Measurements from ENCODE around the gene CPB2. TPM values are rescaled to one million over a fixed set of nuclear protein-coding genes. Genes with fewer than 3 reads are reported as not detected.

Gene CPB2
- not detected for total RNA-seq

GRCh38 chr13:46104868-46105267, at the start of gene CPB2:
CPB2 (minus strand) TSS chr13:46105033; CDS start chr13:46105009, 24 bp downstream.
- peaks cover 0 to 4% of the 10 kb centered on the region in 2 donors for H3K9me3 Mint-ChIP-seq
- H3K36me3 Mint-ChIP-seq: no peaks in the 10 kb centered on the region
- ATAC-seq: no peak
- H3K27ac Mint-ChIP-seq: no peak within 1 kb of the TSS
- DNase-seq (ENCODE audit: low spot score in 2 of 2): no peak

GRCh38 chr13:46154136-46154801, 49.4 kb upstream of the CPB2 start:
- H3K36me3 Mint-ChIP-seq: peaks cover 35 to 75% of the 10 kb centered on the region in 2 donors
- H3K27ac Mint-ChIP-seq: peak overlapping the region; percentile 85 to 92
- DNase-seq (ENCODE audit: low spot score in 2 of 2) (no peak), ATAC-seq (no peak)
- H3K9me3 Mint-ChIP-seq: no peaks in the 10 kb centered on the region

GRCh38 chr13:46152627-46153328, 47.9 kb upstream of the CPB2 start:
- DNase-seq (ENCODE audit: low spot score in 2 of 2) (no peak), ATAC-seq (peak; percentile 51 to 58)
- Mint-ChIP-seq H3K9me3 (no peaks in the 10 kb centered on the region), H3K36me3 (peaks cover 28 to 73% of the 10 kb centered on the region in 2 donors), H3K27ac (peak overlapping the region; percentile 76 to 92)

- no peak for DNase-seq (ENCODE audit: low spot score in 2 of 2)
- Mint-ChIP-seq H3K36me3 (peaks cover 31 to 74% of the 10 kb centered on the region in 2 donors), H3K9me3 (no peaks in the 10 kb centered on the region), H3K27ac (peak overlapping the region; percentile 69 to 92)
- peak in 1 of 2 donors; percentile 8 for ATAC-seq
Measured at GRCh38 chr13:46150134-46150693, 45.4 kb upstream of the CPB2 start.

GRCh38 chr13:46149272-46150133, 44.7 kb upstream of the CPB2 start:
- ATAC-seq (peak; percentile 84 to 94), DNase-seq (ENCODE audit: low spot score in 2 of 2) (no peak)
- H3K27ac Mint-ChIP-seq: peak overlapping the region; percentile 69 to 92
- H3K36me3 Mint-ChIP-seq: peaks cover 35 to 74% of the 10 kb centered on the region in 2 donors
- no peaks in the 10 kb centered on the region for H3K9me3 Mint-ChIP-seq

- Mint-ChIP-seq H3K36me3 (peaks cover 26 to 66% of the 10 kb centered on the region in 2 donors), H3K27ac (peak overlapping the region in 1 of 2 donors; percentile 32), H3K9me3 (no peaks in the 10 kb centered on the region)
- DNase-seq (ENCODE audit: low spot score in 2 of 2): no peak
- ATAC-seq: no peak
Measured at GRCh38 chr13:46146898-46147297, 42.1 kb upstream of the CPB2 start.

GRCh38 chr13:46145950-46146349, 41.1 kb upstream of the CPB2 start:
- Mint-ChIP-seq H3K27ac (peak overlapping the region in 1 of 2 donors; percentile 81), H3K36me3 (peaks cover 25 to 68% of the 10 kb centered on the region in 2 donors), H3K9me3 (no peaks in the 10 kb centered on the region)
- ATAC-seq (no peak), DNase-seq (ENCODE audit: low spot score in 2 of 2) (no peak)

GRCh38 chr13:46145135-46145534, 40.3 kb upstream of the CPB2 start:
- ATAC-seq: no peak
- no peaks in the 10 kb centered on the region for H3K9me3 Mint-ChIP-seq
- H3K36me3 Mint-ChIP-seq: peaks cover 25 to 68% of the 10 kb centered on the region in 2 donors
- DNase-seq (ENCODE audit: low spot score in 2 of 2): no peak
- peak overlapping the region; percentile 50 to 63 for H3K27ac Mint-ChIP-seq

GRCh38 chr13:46143184-46143701, 38.4 kb upstream of the CPB2 start:
- DNase-seq (ENCODE audit: low spot score in 2 of 2): no peak
- peak in 1 of 2 donors; percentile 34 for ATAC-seq
- Mint-ChIP-seq H3K9me3 (no peaks in the 10 kb centered on the region), H3K36me3 (peaks cover 19 to 60% of the 10 kb centered on the region in 2 donors), H3K27ac (peak overlapping the region in 1 of 2 donors; percentile 72)

- Mint-ChIP-seq H3K9me3 (no peaks in the 10 kb centered on the region), H3K36me3 (peaks cover 19 to 57% of the 10 kb centered on the region in 2 donors), H3K27ac (peak overlapping the region in 1 of 2 donors; percentile 72)
- DNase-seq (ENCODE audit: low spot score in 2 of 2): no peak
- ATAC-seq: no peak
Measured at GRCh38 chr13:46142776-46143175, 37.9 kb upstream of the CPB2 start.

- DNase-seq (ENCODE audit: low spot score in 2 of 2) (no peak), ATAC-seq (peak in 1 of 2 donors; percentile 52)
- Mint-ChIP-seq H3K36me3 (peaks cover 14 to 62% of the 10 kb centered on the region in 2 donors), H3K9me3 (no peaks in the 10 kb centered on the region), H3K27ac (peak overlapping the region; percentile 72 to 85)
Measured at GRCh38 chr13:46140044-46140443, 35.2 kb upstream of the CPB2 start.

- Mint-ChIP-seq H3K27ac (peak overlapping the region; percentile 39 to 92), H3K9me3 (no peaks in the 10 kb centered on the region), H3K36me3 (peaks cover 2 to 59% of the 10 kb centered on the region in 2 donors)
- ATAC-seq (no peak), DNase-seq (ENCODE audit: low spot score in 2 of 2) (no peak)
Measured at GRCh38 chr13:46137627-46138317, 32.9 kb upstream of the CPB2 start.

GRCh38 chr13:46136688-46137087, 31.9 kb upstream of the CPB2 start:
- DNase-seq (ENCODE audit: low spot score in 2 of 2) (no peak), ATAC-seq (no peak)
- H3K9me3 Mint-ChIP-seq: no peaks in the 10 kb centered on the region
- peak overlapping the region; percentile 47 to 55 for H3K27ac Mint-ChIP-seq
- H3K36me3 Mint-ChIP-seq: peaks cover 6 to 54% of the 10 kb centered on the region in 2 donors

GRCh38 chr13:46134961-46135522, 30.2 kb upstream of the CPB2 start:
- H3K27ac Mint-ChIP-seq: peak overlapping the region; percentile 55 to 93
- peak; percentile 16 to 31 for ATAC-seq
- DNase-seq (ENCODE audit: low spot score in 2 of 2): no peak
- peaks cover 11 to 47% of the 10 kb centered on the region in 2 donors for H3K36me3 Mint-ChIP-seq
- H3K9me3 Mint-ChIP-seq: no peaks in the 10 kb centered on the region

- DNase-seq (ENCODE audit: low spot score in 2 of 2) (no peak), ATAC-seq (no peak)
- no peaks in the 10 kb centered on the region for H3K9me3 Mint-ChIP-seq
- H3K36me3 Mint-ChIP-seq: peaks cover 16 to 48% of the 10 kb centered on the region in 2 donors
- H3K27ac Mint-ChIP-seq: peak overlapping the region in 1 of 2 donors; percentile 55
Measured at GRCh38 chr13:46134494-46134893, 29.7 kb upstream of the CPB2 start.
